Prostate gland (tissue), 2 donors: ENCODE measurements around the gene TSKS.

Experiments
- CTCF ChIP-seq, 4 experiments: fragments of 200-600 bp in 2 of 4; fragments of 450-650 bp in 2 of 4; sonication (generic) in 2 of 4; IDR thresholded peaks; 1 replicate in 3 of 4; 2 replicates in 1 of 4; pipeline ENCODE4 v1.5.1; 2016 to 2019; ENCODE audit warnings: antibody characterized with exemption in 4 of 4, mild to moderate bottlenecking in 2 of 4, moderate library complexity in 2 of 4
- POLR2A ChIP-seq: fragments of 450-650 bp; IDR thresholded peaks from one replicate; pipeline ENCODE4 v1.6.1; 2016; ENCODE audit warnings: antibody characterized with exemption, mild to moderate bottlenecking

- no peak for TF ChIP-seq CTCF (IDR thresholded peaks at IDR 0.05)
- no peak for TF ChIP-seq POLR2A
These were observed 66.2 kb downstream of the TSKS start for GRCh38 chr19:49696865-49697264.
